ENCODE measurements around the gene CDC6.

Gene CDC6

DNA sequence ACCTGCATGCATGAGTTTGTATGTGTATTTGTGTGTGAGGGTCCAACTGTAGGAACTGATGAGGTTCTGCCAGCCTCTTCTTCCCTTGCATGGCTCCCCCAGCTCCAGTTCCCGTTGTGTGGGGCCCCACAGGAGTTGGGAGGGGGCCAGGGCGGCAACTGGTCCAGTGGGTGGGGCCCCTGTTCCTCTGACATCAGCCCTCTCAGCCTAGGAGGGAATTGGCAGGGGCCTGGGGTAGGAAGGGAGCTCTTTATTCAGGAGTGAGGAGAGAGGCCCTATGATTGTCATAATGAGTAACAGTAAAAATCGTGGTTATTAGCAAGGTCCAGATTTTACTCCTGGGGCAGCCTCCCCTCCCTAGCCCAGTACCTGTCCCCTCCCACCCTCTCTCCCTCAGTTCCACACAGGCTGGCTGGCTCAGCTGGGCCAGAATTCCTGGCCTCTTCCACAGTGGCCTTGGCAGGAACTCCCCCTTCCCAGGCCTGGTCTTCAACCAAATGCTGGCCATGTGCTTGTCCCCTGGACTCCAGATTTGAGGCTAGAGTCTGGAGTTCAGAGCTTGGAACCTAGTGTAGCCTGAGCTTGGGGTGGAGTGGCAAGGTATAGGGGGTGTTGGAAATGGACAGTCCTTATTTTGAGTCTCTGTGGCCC, 40.2 kb downstream of the CDC6 start:
- H3K4me3 ChIP-seq (ENCODE audit: low read depth, low read length): no peak overlapping the region
- H3K27ac ChIP-seq (ENCODE audit: extremely low read depth, low read depth, low read length): no peak overlapping the region
- ChIA-PET CTCF (interaction anchor here (0.6 to 2.4 kb wide), 6 partner anchors 12 to 1335 kb away, joined by 3 to 10 read pairs (median 4); no protein-coding TSS in a partner anchor), POLR2A (interaction anchor here (1.0 to 1.9 kb wide), 4 partner anchors 9 to 16 kb away, joined by 3 to 10 read pairs (median 5); no protein-coding TSS in a partner anchor)
- peaks cover 13% of the 10 kb centered on the region for H3K4me1 ChIP-seq (ENCODE audit: control insufficient read depth, insufficient read depth, low read length)
- H3K9me3 ChIP-seq (ENCODE audit: control insufficient read depth, insufficient read depth, low read depth, low read length): no peaks in the 10 kb centered on the region
- peaks cover 0 to 23% of the 10 kb centered on the region in 2 experiments; a peak in 1 of 3 replicates for H3K36me3 ChIP-seq (ENCODE audit: control insufficient read depth in 2 of 2, insufficient read depth in 1 of 2, low read length in 2 of 2)
- TF ChIP-seq KLF9 (tag by site-specific recombination; IDR thresholded peaks at IDR 0.05; ENCODE audit: low read depth) (peak; percentile 32; the same call in 1 of the 2 replicates), GLI2 (tag by site-specific recombination; IDR thresholded peaks at IDR 0.05; ENCODE audit: borderline replicate concordance, low read depth) (no peak), ZFHX2 (tag by site-specific recombination; conservative IDR thresholded peaks at IDR 0.05) (peak; percentile 46), OSR2 (tag by site-specific recombination; IDR thresholded peaks at IDR 0.05) (peak; percentile 25; the same call in 1 of the 2 replicates), HOXD13 (CRISPR knock-in tag; IDR thresholded peaks at IDR 0.05; ENCODE audit: borderline replicate concordance) (no peak), ZBTB20 (tag by site-specific recombination; IDR thresholded peaks at IDR 0.05) (peak; percentile 22; the same call in 1 of the 2 replicates), ZNF473 (tag by site-specific recombination; IDR thresholded peaks at IDR 0.05) (no peak), ZBTB21 (tag by site-specific recombination; IDR thresholded peaks at IDR 0.05) (no peak), TRIM28 (IDR thresholded peaks at IDR 0.05; ENCODE audit: borderline replicate concordance, low read length) (no peak), GLIS1 (tag by site-specific recombination; IDR thresholded peaks at IDR 0.05) (peak; percentile 88), KLF1 (tag by site-specific recombination; IDR thresholded peaks at IDR 0.05) (peak; percentile 91), PBX3 (CRISPR knock-in tag; IDR thresholded peaks at IDR 0.05) (no peak), ZNF830 (tag by site-specific recombination; IDR thresholded peaks at IDR 0.05; ENCODE audit: low read depth) (no peak), SCRT1 (tag by site-specific recombination; IDR thresholded peaks at IDR 0.05; ENCODE audit: borderline replicate concordance) (no peak), ZNF398 (tag by site-specific recombination; IDR thresholded peaks at IDR 0.05) (peak; percentile 75), ZNF239 (tag by site-specific recombination; IDR thresholded peaks at IDR 0.05) (no peak), GLIS2 (tag by site-specific recombination; IDR thresholded peaks at IDR 0.05) (peak; percentile 46; the same call in 1 of the 2 replicates), SCRT2 (tag by site-specific recombination; IDR thresholded peaks at IDR 0.05) (peak; percentile 81), ZNF274 (IDR thresholded peaks at IDR 0.05; ENCODE audit: low read length) (no peak), ZNF274 (tag by site-specific recombination; IDR thresholded peaks at IDR 0.05; ENCODE audit: borderline replicate concordance) (no peak), KLF10 (tag by site-specific recombination; IDR thresholded peaks at IDR 0.05) (no peak), ZNF404 (tag by site-specific recombination; IDR thresholded peaks at IDR 0.05) (no peak), ZNF600 (tag by site-specific recombination; IDR thresholded peaks at IDR 0.05) (0 out of 2 replicates have a peak, but pooled peaks have one; percentile 27), ZFP69B (tag by site-specific recombination; IDR thresholded peaks at IDR 0.05) (peak; percentile 98), MEIS1 (CRISPR knock-in tag; IDR thresholded peaks at IDR 0.05; ENCODE audit: borderline replicate concordance) (no peak)
- TF ChIP-seq, protein P1, sequence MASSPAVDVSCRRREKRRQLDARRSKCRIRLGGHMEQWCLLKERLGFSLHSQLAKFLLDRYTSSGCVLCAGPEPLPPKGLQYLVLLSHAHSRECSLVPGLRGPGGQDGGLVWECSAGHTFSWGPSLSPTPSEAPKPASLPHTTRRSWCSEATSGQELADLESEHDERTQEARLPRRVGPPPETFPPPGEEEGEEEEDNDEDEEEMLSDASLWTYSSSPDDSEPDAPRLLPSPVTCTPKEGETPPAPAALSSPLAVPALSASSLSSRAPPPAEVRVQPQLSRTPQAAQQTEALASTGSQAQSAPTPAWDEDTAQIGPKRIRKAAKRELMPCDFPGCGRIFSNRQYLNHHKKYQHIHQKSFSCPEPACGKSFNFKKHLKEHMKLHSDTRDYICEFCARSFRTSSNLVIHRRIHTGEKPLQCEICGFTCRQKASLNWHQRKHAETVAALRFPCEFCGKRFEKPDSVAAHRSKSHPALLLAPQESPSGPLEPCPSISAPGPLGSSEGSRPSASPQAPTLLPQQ (tag by site-specific recombination; IDR thresholded peaks at IDR 0.05): peak; percentile 99
- TF ChIP-seq, protein P2, sequence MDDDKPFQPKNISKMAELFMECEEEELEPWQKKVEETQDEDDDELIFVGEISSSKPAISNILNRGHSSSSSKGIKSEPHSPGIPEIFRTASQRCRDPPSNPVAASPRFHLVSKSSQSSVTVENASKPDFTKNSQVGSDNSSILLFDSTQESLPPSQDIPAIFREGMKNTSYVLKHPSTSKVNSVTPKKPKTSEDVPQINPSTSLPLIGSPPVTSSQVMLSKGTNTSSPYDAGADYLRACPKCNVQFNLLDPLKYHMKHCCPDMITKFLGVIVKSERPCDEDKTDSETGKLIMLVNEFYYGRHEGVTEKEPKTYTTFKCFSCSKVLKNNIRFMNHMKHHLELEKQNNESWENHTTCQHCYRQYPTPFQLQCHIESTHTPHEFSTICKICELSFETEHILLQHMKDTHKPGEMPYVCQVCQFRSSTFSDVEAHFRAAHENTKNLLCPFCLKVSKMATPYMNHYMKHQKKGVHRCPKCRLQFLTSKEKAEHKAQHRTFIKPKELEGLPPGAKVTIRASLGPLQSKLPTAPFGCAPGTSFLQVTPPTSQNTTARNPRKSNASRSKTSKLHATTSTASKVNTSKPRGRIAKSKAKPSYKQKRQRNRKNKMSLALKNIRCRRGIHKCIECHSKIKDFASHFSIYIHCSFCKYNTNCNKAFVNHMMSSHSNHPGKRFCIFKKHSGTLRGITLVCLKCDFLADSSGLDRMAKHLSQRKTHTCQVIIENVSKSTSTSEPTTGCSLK (tag by site-specific recombination; IDR thresholded peaks at IDR 0.05): no peak
- TF ChIP-seq, protein P3, sequence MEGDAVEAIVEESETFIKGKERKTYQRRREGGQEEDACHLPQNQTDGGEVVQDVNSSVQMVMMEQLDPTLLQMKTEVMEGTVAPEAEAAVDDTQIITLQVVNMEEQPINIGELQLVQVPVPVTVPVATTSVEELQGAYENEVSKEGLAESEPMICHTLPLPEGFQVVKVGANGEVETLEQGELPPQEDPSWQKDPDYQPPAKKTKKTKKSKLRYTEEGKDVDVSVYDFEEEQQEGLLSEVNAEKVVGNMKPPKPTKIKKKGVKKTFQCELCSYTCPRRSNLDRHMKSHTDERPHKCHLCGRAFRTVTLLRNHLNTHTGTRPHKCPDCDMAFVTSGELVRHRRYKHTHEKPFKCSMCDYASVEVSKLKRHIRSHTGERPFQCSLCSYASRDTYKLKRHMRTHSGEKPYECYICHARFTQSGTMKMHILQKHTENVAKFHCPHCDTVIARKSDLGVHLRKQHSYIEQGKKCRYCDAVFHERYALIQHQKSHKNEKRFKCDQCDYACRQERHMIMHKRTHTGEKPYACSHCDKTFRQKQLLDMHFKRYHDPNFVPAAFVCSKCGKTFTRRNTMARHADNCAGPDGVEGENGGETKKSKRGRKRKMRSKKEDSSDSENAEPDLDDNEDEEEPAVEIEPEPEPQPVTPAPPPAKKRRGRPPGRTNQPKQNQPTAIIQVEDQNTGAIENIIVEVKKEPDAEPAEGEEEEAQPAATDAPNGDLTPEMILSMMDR (tag by site-specific recombination; IDR thresholded peaks at IDR 0.05): no peak

All from HEK293 (cell line).